HG03139 (cell line): Measurements from ENCODE around the gene ALLC.

ENCODE experiments used
- ATAC-seq: cut with Tn5 transposase; IDR thresholded peaks from one replicate; pipeline ENCODE4 v1.9.1; 2021; ENCODE audit not compliant: unreplicated experiment

Gene ALLC

DNA sequence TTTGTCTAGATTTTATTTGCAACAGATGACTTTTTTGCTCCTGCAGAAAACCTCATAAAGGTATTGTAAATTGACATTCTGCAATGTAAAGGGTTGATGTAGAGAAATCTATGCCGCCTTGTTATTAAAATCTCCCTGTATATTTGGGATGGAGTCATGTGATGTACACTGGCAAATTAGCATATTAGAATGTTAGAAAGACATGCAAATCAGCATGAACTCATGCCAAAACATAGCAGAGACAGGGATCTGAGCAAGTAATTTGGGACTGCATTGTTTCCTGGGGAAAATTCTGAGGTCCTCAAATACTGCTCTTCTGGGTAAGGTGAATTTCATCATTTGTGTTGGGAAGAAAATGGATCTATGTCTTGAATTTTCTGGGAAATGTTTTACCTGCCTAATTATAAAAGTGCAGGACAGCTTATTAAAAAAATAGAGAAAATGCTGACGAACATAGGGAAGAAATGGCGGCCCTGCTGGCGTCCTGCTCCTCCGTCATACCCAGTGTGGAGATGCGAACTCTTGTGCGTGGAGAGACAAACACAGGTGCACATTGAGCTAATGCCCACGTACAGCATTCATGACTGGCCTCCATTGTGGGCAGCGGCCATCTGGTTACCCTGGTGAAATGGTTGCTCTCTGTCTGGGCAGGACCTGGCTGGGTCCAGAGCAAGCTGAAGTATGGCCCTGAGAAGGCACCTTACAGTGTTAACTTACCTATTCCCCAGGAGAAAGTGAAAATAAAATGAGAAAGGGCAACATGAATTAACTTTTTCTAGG lies 16.3 kb downstream of the ALLC start:
- no peak for ATAC-seq

DNA sequence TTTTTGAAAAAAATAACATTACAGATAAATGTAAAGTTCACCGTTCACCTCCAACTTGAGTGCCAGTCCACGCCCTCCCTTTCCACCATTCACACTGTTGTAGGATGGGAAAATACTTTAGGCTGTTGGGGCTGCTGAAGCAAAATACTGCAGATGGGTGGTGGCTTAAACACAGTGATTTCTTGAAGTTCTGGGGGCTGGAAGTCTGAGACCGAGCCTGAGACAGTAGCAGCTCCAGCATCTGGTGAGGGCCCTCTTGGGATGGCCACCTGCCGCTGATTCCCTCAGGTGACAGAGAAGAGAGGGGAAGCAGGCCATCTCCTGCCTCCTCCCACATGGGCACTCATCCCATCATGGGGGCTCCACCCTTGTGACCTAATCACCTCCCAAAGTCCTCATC lies 17.7 kb downstream of the ALLC start:
- ATAC-seq: no peak

- ATAC-seq: no peak
Measured at GRCh38 chr2:3677436-3677835, 19.4 kb downstream of the ALLC start.

DNA sequence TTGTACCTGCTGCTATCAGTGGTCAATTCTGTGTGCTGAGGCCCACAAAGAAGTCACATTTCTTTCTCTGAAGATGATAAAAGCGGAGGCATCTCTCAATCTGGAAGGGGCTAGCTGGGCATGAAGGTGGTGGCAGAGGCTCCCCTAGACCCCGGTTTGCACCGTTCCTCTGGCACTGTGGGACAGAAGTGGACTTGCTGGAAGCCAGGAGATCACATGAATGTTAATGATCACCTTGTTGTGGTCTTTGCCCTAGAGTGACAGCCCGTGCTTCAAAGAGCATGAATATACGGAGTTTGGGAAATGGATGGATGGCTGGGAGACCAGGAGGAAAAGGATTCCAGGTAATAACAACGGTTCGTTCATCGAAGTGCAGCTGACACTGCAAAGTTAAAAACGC lies 20.2 kb downstream of the ALLC start:
- ATAC-seq: no peak

GRCh38 chr2:3679180-3679579 lies 21.2 kb downstream of the ALLC start:
- no peak for ATAC-seq

GRCh38 chr2:3679616-3680393 lies 21.8 kb downstream of the ALLC start:
- no peak for ATAC-seq

GRCh38 chr2:3680548-3681345 lies 22.7 kb downstream of the ALLC start:
- ATAC-seq: no peak

DNA sequence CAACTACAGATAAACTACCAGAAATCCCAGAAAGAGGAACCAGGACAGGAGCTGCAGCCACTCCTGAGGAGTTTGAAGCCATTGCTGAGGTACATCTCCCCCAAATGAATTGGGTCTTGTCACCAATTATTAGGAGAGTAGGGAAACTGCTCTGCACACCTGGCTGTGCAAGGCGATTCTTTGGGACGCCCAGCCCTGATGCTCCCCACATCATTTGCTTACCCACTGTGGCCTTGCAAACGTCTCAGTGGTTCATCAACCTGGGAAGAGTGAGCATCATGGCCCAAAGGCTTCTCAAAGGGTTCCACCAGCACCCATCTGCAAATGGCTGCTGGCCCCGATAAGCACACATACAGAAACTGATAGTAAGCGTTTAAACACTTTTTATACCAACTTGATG lies 23.6 kb downstream of the ALLC start:
- ATAC-seq: no peak

- ATAC-seq: no peak
Measured at GRCh38 chr2:3682811-3683210, 24.8 kb downstream of the ALLC start.

GRCh38 chr2:3683748-3684454 lies 25.9 kb downstream of the ALLC start:
- ATAC-seq: no peak

DNA sequence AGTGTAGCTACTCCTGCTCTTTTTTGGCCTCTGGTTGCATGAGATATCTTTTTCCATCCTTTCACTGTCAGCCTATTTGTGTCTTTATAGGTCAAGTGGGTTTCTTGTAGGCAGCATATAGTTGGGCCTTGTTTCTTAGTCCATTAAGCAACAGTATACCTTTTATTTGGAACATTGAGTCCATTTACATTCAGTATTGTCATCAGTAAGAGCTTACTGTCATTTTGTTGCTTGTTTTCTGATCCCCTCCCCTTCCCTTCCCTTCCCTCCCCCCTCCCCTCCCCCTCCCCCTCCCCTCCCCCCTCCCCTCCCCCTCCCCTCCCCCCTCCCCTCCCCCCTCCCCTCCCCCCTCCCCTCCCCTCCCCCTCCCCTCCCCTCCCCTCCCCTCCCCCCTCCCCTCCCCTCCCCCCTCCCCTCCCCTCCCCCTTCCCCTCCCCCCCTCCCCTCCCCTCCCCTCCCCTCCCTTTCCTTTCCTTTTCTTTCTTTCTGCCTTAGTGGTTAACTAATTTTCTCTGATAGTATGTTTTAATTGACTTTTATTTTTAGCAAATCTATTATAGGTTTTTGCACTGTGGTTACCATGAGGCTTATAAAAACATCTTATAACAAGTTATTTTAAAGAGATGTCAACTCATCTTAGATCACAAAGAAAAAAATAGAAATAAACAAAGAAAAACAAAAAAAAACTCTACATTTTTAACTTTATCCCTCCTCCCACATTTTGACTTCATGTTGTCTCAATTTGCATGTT lies 32.2 kb downstream of the ALLC start:
- no peak for ATAC-seq

GRCh38 chr2:3692375-3692774 lies 34.4 kb downstream of the ALLC start:
- no peak for ATAC-seq

DNA sequence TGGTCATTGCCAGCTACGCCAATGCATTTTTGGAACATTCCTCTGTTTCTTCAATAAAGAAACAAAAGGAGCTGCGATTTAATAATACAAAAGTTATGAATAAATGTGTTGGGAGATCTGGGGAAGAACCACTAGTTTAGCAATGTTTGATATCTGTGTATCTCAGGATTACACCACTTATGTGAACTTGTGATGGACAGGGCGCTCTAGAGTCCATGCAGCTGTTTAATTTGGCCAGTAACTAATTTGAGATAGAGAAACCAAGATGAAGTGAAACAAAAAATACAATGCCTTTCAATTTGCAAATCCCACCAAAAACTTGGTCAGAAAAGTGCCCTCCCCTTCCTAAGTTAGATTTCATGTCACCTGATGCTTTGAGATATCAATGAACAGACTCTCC lies 38.5 kb downstream of the ALLC start:
- ATAC-seq: no peak

DNA sequence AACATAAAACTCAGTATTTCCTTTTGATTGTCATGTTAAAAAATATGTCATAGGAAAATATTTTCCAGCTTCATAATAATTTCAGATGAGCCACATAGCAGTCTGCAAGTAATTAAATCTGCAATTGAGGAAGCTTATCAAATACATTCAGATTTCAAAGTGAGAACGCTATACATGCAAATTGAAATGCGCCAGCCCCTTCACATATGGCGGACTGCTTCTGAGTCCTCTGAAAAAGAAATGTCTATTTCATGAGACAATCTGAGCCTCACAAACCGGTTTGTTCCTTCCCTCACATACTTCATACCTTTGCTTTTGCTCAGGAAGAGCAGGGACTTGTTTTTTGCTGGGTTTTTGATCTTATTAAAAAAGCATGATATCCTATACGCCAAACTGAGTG lies 43.1 kb downstream of the ALLC start:
- no peak for ATAC-seq

- ATAC-seq: no peak
Measured at GRCh38 chr2:3703236-3703756, 45.3 kb downstream of the ALLC start, which contains the start of gene DCDC2C. Gene DCDC2C (plus strand): TSS chr2:3703575. CDS start chr2:3703752, 177 bp downstream.

DNA sequence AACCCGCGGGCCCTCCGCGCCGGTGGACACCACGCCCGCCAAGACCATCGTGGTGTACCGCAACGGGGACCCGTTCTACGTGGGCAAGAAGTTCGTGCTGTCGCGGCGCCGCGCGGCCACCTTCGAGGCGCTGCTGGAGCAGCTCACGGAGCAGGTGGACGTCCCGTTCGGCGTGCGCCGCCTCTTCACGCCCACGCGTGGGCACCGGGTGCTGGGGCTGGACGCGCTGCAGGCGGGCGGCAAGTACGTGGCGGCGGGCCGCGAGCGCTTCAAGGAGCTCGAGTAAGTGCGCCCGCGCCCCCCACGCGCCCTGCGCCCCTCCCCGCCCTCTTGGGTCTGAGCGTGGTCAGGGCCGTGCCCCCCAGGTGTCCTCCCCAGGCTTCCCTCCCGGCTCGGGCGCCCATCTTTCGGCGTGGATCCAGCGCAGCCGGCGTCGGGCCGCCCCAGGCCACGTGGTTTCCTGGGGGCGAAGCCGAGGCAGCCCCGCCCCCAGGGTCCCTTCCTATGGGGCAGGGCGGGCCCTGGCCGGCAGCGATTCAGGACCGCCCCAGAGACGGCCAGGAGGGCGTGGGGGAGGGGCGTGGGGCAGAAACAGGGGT lies 45.9 kb downstream of the ALLC start:
- ATAC-seq: no peak

GRCh38 chr2:3704692-3705091 lies 46.7 kb downstream of the ALLC start:
- no peak for ATAC-seq

DNA sequence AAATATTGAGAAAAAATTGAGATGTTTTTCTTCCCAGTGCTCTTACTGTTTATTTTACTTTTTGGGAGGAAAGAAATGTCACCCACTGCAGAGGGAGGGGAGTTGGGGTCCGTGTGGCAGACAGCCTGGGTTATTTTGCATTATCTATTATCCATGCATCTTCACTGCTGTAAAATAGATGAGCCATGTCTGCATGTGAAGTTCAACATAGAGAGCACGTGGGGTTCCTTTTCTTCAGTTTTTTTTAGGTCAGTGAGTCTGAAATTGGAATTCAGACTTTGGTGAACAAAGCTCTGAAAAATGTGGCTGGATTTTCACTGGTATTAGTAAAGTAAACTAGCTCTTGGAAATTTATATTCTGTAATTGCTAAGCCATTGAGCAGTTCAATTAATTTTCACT lies 47.8 kb downstream of the ALLC start:
- ATAC-seq: no peak

DNA sequence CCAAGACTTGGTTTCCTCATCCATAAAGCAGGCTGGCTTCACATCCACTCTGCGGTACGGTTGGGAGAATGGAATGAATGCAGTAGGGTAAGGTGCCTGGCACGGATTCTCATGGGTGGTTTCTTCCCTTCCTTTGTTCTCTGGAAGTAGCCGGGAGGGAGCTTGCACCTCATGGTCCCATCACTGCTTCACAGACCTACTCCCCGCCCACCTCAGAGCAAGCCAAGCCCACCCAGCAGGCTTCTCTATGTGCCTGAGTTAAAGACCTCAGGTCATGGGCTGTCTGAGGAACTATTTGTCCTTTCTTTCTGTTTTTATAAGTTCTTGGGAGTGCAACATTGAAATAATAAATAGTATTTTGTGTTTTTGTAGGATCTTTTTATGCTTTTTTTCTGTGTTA lies 48.9 kb downstream of the ALLC start:
- no peak for ATAC-seq

DNA sequence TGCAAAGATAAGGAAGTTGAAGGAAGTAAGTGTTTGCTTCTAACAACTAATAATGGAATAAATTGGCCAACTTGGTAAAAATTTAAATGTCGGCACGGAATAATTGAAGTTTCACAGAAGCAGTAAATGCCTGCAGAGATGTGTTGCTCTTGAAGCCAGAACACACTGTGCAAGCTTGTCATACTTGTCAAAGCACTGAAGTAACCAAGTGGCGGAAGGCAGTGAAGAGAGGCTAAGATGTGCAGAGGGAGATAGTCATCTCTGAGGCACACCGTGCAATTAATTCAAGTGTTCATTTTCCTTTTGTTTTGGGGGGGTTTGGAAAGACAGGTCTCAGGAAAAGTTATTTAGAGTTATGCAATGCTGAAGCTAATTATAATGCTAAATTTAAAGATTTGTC lies 50.6 kb downstream of the ALLC start:
- no peak for ATAC-seq
